Measurements from ENCODE around the gene CEP72.

The CEP72 gene

GRCh38 chr5:619444-619843, 7.3 kb downstream of the CEP72 start:
- Histone ChIP-seq H3K9ac (ENCODE audit: low read length) (no peak overlapping the region), H3K27me3 (ENCODE audit: control insufficient read depth, insufficient read depth, low read length) (no peaks in the 10 kb centered on the region), H3K4me3 (ENCODE audit: low read depth, low read length) (no peak overlapping the region), H3K27ac (ENCODE audit: low read depth, low read length) (no peak overlapping the region), H3K9me3 (ENCODE audit: control insufficient read depth, insufficient read depth, low read depth, low read length) (no peaks in the 10 kb centered on the region), H3K36me3 (ENCODE audit: control insufficient read depth, insufficient read depth, low read length) (peaks cover 60% of the 10 kb centered on the region), H3K4me1 (ENCODE audit: control insufficient read depth, insufficient read depth, low read length) (no peaks in the 10 kb centered on the region)

GRCh38 chr5:620152-620551, 8.0 kb downstream of the CEP72 start:
- no peaks in the 10 kb centered on the region for H3K4me1 ChIP-seq (ENCODE audit: control insufficient read depth, insufficient read depth, low read length)
- H3K9me3 ChIP-seq (ENCODE audit: control insufficient read depth, insufficient read depth, low read depth, low read length): no peaks in the 10 kb centered on the region
- H3K36me3 ChIP-seq (ENCODE audit: control insufficient read depth, insufficient read depth, low read length): peaks cover 67% of the 10 kb centered on the region

GRCh38 chr5:620586-621180, 8.5 kb downstream of the CEP72 start:
- H3K36me3 ChIP-seq (ENCODE audit: control insufficient read depth, insufficient read depth, low read length): peaks cover 72% of the 10 kb centered on the region
- no peaks in the 10 kb centered on the region for H3K27me3 ChIP-seq (ENCODE audit: control insufficient read depth, insufficient read depth, low read length)
- H3K27ac ChIP-seq (ENCODE audit: low read depth, low read length): no peak overlapping the region
- no peak overlapping the region for H3K4me3 ChIP-seq (ENCODE audit: low read depth, low read length)
- no peaks in the 10 kb centered on the region for H3K9me3 ChIP-seq (ENCODE audit: control insufficient read depth, insufficient read depth, low read depth, low read length)
- H3K4me1 ChIP-seq (ENCODE audit: control insufficient read depth, insufficient read depth, low read length): no peaks in the 10 kb centered on the region
- H3K9ac ChIP-seq (ENCODE audit: low read length): no peak overlapping the region

More at GRCh38 chr5:620152-620551, 8.0 kb downstream of the CEP72 start:
- Histone ChIP-seq H3K27me3 (ENCODE audit: control insufficient read depth, insufficient read depth, low read length) (no peaks in the 10 kb centered on the region), H3K4me3 (ENCODE audit: low read depth, low read length) (no peak overlapping the region), H3K27ac (ENCODE audit: low read depth, low read length) (no peak overlapping the region), H3K9ac (ENCODE audit: low read length) (no peak overlapping the region)

GRCh38 chr5:621341-621761, 9.2 kb downstream of the CEP72 start:
- no peak overlapping the region for H3K9ac ChIP-seq (ENCODE audit: low read length)
- H3K27me3 ChIP-seq (ENCODE audit: control insufficient read depth, insufficient read depth, low read length): no peaks in the 10 kb centered on the region
- H3K9me3 ChIP-seq (ENCODE audit: control insufficient read depth, insufficient read depth, low read depth, low read length): no peaks in the 10 kb centered on the region
- H3K4me3 ChIP-seq (ENCODE audit: low read depth, low read length): no peak overlapping the region
- no peaks in the 10 kb centered on the region for H3K4me1 ChIP-seq (ENCODE audit: control insufficient read depth, insufficient read depth, low read length)
- H3K27ac ChIP-seq (ENCODE audit: low read depth, low read length): no peak overlapping the region
- peaks cover 79% of the 10 kb centered on the region for H3K36me3 ChIP-seq (ENCODE audit: control insufficient read depth, insufficient read depth, low read length)

DNA sequence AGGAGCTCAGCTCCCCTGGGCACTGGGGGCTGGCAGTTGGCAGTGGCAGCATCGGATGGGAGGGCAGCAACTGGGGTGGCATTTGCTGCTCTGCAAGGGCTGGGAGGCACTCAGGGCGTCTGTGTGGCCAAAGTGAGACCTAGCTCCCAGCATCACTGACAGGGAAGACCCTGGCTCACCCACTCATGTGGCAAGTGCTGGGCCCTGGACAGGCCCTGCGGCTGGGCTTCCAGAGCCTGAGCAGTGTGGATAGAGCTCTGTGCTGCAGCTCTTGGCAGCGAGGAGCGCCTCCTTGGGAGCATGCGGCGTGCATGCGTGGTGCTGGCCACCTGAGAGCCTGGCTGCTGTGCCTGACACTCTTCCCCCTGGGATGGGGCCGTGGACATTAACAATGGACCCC, 10.2 kb downstream of the CEP72 start:
- H3K27ac ChIP-seq (ENCODE audit: low read depth, low read length): no peak overlapping the region
- H3K4me3 ChIP-seq (ENCODE audit: low read depth, low read length): no peak overlapping the region
- H3K27me3 ChIP-seq (ENCODE audit: control insufficient read depth, insufficient read depth, low read length): no peaks in the 10 kb centered on the region
- H3K36me3 ChIP-seq (ENCODE audit: control insufficient read depth, insufficient read depth, low read length): peaks cover 89% of the 10 kb centered on the region
- H3K9me3 ChIP-seq (ENCODE audit: control insufficient read depth, insufficient read depth, low read depth, low read length): no peaks in the 10 kb centered on the region
- no peaks in the 10 kb centered on the region for H3K4me1 ChIP-seq (ENCODE audit: control insufficient read depth, insufficient read depth, low read length)
- H3K9ac ChIP-seq (ENCODE audit: low read length): no peak overlapping the region

DNA sequence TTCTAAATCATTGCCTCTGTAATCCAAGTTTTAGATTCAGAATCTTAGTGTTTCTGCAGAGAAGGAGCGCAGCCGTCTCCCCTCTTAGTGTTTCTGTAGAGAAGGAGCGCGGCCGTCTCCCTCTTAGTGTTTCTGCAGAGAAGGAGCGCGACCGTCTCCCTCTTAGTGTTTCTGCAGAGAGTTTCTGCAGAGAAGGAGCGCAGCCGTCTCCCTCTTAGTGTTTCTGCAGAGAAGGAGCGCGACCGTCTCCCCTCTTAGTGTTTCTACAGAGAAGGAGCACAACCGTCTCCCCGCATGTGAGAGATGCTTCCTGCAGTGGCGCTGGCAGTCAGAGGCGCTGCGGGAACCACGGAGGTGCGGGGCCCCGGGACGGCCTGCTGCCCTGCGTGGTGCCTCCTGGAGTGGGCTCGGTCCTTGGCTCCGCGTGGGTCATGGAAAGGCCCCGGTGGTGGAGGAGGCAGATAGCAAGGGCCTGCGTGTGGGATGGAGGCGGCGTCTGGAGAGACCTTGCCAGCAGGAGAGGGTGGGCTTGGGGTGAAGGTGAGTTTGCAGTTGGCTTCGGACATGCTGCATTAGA, 10.9 kb downstream of the CEP72 start:
- H3K27ac ChIP-seq (ENCODE audit: low read depth, low read length): no peak overlapping the region
- peaks cover 96% of the 10 kb centered on the region for H3K36me3 ChIP-seq (ENCODE audit: control insufficient read depth, insufficient read depth, low read length)
- no peaks in the 10 kb centered on the region for H3K9me3 ChIP-seq (ENCODE audit: control insufficient read depth, insufficient read depth, low read depth, low read length)
- H3K27me3 ChIP-seq (ENCODE audit: control insufficient read depth, insufficient read depth, low read length): no peaks in the 10 kb centered on the region
- no peak overlapping the region for H3K9ac ChIP-seq (ENCODE audit: low read length)
- no peak overlapping the region for H3K4me3 ChIP-seq (ENCODE audit: low read depth, low read length)
- H3K4me1 ChIP-seq (ENCODE audit: control insufficient read depth, insufficient read depth, low read length): no peaks in the 10 kb centered on the region

DNA sequence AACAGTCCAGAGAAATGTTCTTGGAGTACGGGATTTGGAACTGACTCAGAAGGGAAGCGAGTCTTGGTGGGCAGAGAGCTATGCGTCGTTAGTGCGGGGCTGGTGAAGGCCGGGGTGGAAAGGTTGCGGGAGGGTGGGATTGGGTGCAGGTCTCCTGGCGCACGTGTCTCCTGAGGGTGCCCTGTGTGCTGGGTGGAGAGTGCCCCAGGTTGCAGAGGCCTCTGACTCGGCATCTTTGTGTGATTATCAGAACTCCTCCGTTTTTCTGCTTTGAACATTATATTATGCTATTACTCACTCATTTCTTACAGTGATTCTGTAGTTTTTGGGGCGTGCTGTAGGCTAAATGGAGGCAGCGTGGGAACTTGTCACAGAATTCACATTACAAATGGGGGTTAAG, 11.4 kb downstream of the CEP72 start:
- Histone ChIP-seq H3K4me3 (ENCODE audit: low read depth, low read length) (no peak overlapping the region), H3K9me3 (ENCODE audit: control insufficient read depth, insufficient read depth, low read depth, low read length) (no peaks in the 10 kb centered on the region), H3K4me1 (ENCODE audit: control insufficient read depth, insufficient read depth, low read length) (no peaks in the 10 kb centered on the region), H3K27ac (ENCODE audit: low read depth, low read length) (no peak overlapping the region), H3K36me3 (ENCODE audit: control insufficient read depth, insufficient read depth, low read length) (peaks cover 98% of the 10 kb centered on the region), H3K9ac (ENCODE audit: low read length) (no peak overlapping the region), H3K27me3 (ENCODE audit: control insufficient read depth, insufficient read depth, low read length) (no peaks in the 10 kb centered on the region)

DNA sequence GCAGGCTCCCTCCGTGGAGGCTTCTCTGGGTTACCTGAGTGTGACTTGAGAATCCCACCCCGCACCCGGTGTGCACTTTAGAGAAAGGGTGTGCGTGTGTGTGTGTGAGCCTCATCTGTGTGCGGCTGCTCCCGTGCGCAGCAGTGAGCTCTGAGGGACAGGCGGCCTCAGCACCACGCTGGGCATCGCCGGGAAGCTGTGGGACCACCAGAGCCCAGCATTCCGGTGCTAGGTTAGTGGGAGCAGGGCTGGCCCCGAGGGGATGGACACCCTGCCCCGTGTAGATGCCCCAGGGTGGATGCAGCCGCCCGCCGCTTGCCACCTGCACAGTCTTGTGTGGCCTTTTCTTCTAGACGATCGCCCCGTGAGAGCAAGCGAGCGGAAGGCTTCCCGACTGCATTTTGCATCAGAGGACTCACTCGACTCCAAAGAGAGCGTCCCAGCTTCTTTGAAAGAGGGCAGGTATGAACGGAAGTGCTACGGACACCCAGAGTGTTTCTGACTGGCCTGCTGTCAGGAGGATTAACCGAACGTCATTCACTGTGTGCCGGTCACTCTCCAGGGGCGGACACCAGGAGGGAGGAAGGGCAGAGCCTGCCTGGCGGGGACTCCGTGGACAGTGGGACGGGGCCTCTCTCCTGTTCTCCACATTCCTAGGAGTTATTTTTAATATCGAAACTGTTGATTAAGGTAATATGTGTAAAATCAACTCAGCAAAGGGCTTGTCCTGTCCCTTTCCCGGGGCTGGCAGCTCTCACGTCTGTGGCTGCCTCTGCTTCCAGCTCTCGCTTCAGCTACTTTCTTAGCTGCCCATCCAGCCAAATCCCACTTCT, 12.2 kb downstream of the CEP72 start:
- no peaks in the 10 kb centered on the region for H3K27me3 ChIP-seq (ENCODE audit: control insufficient read depth, insufficient read depth, low read length)
- no peak overlapping the region for H3K4me3 ChIP-seq (ENCODE audit: low read depth, low read length)
- no peaks in the 10 kb centered on the region for H3K9me3 ChIP-seq (ENCODE audit: control insufficient read depth, insufficient read depth, low read depth, low read length)
- peaks cover 97% of the 10 kb centered on the region for H3K36me3 ChIP-seq (ENCODE audit: control insufficient read depth, insufficient read depth, low read length)
- no peak overlapping the region for H3K27ac ChIP-seq (ENCODE audit: low read depth, low read length)
- H3K4me1 ChIP-seq (ENCODE audit: control insufficient read depth, insufficient read depth, low read length): no peaks in the 10 kb centered on the region
- no peak overlapping the region for H3K9ac ChIP-seq (ENCODE audit: low read length)

DNA sequence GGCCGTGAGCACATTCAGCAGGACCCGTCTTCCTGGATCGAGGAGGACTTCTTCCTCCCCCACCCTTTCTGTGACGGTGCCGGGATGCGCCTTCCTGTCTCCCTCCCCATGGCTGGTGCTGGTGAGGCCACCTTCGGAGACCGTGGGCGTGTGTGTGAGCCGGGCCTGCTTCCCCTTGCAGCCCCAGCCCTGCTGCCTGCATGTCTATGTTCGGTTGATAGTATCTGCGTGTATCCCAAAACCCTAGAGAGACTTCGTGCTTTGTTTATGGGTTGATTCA, 12.8 kb downstream of the CEP72 start:
- no peak overlapping the region for H3K4me3 ChIP-seq (ENCODE audit: low read depth, low read length)
- no peak overlapping the region for H3K27ac ChIP-seq (ENCODE audit: low read depth, low read length)
- H3K27me3 ChIP-seq (ENCODE audit: control insufficient read depth, insufficient read depth, low read length): no peaks in the 10 kb centered on the region
- H3K9ac ChIP-seq (ENCODE audit: low read length): peak overlapping the region; percentile 26
- H3K9me3 ChIP-seq (ENCODE audit: control insufficient read depth, insufficient read depth, low read depth, low read length): no peaks in the 10 kb centered on the region
- H3K4me1 ChIP-seq (ENCODE audit: control insufficient read depth, insufficient read depth, low read length): no peaks in the 10 kb centered on the region
- H3K36me3 ChIP-seq (ENCODE audit: control insufficient read depth, insufficient read depth, low read length): peaks cover 91% of the 10 kb centered on the region

- Histone ChIP-seq H3K9me3 (ENCODE audit: control insufficient read depth, insufficient read depth, low read depth, low read length) (no peaks in the 10 kb centered on the region), H3K4me1 (ENCODE audit: control insufficient read depth, insufficient read depth, low read length) (no peaks in the 10 kb centered on the region), H3K36me3 (ENCODE audit: control insufficient read depth, insufficient read depth, low read length) (peaks cover 85% of the 10 kb centered on the region), H3K27me3 (ENCODE audit: control insufficient read depth, insufficient read depth, low read length) (no peaks in the 10 kb centered on the region), H3K4me3 (ENCODE audit: low read depth, low read length) (no peak overlapping the region), H3K27ac (ENCODE audit: low read depth, low read length) (no peak overlapping the region), H3K9ac (ENCODE audit: low read length) (no peak overlapping the region)
Measured at GRCh38 chr5:625516-625915, 13.4 kb downstream of the CEP72 start.

- no peak overlapping the region for H3K4me3 ChIP-seq (ENCODE audit: low read depth, low read length)
- no peak overlapping the region for H3K9ac ChIP-seq (ENCODE audit: low read length)
- H3K27me3 ChIP-seq (ENCODE audit: control insufficient read depth, insufficient read depth, low read length): no peaks in the 10 kb centered on the region
- H3K4me1 ChIP-seq (ENCODE audit: control insufficient read depth, insufficient read depth, low read length): no peaks in the 10 kb centered on the region
- peaks cover 71% of the 10 kb centered on the region for H3K36me3 ChIP-seq (ENCODE audit: control insufficient read depth, insufficient read depth, low read length)
- no peaks in the 10 kb centered on the region for H3K9me3 ChIP-seq (ENCODE audit: control insufficient read depth, insufficient read depth, low read depth, low read length)
- H3K27ac ChIP-seq (ENCODE audit: low read depth, low read length): no peak overlapping the region
Measured at GRCh38 chr5:626850-627249, 14.7 kb downstream of the CEP72 start.

Measured in HUES6 (cell line).